ENCODE data around the gene SERPINI1. TPM values are rescaled to one million over a fixed set of nuclear protein-coding genes. Genes with fewer than 3 reads are reported as not detected.

SERPINI1 gene
- polyA plus RNA-seq, 3 donors = 0.12 to 1.6 (median 0.27) TPM

GRCh38 chr3:167854846-167855245 is 119.3 kb downstream of the SERPINI1 start:
- Histone ChIP-seq H2AFZ (ENCODE audit: insufficient read depth, low read depth, low read length, poor library complexity, severe bottlenecking) (no peak overlapping the region), H3K27ac (ENCODE audit: low read depth in 1 of 2, low read length in 2 of 2) (no peak overlapping the region), H3K9ac (ENCODE audit: insufficient read depth, low read length, poor library complexity, severe bottlenecking) (no peak overlapping the region), H3K4me2 (replicated peaks; ENCODE audit: extremely low read depth, low read length, poor library complexity, severe bottlenecking) (no peak overlapping the region), H4K20me1 (ENCODE audit: insufficient read depth, low read length) (no peaks in the 10 kb centered on the region), H3K27me3 (ENCODE audit: control insufficient read depth in 2 of 2, insufficient read depth in 2 of 2, low read length in 2 of 2) (no peaks in the 10 kb centered on the region), H3K36me3 (replicated peaks in 1 of 2; ENCODE audit: control insufficient read depth in 1 of 2, insufficient read depth in 2 of 2, low read length in 2 of 2) (no peaks in the 10 kb centered on the region), H3K4me3 (replicated peaks in 1 of 3; ENCODE audit: low read depth in 2 of 3, low read length in 3 of 3) (no peak overlapping the region), H3K79me2 (ENCODE audit: insufficient read depth, low read length) (no peaks in the 10 kb centered on the region), H3K9me3 (replicated peaks in 1 of 2; ENCODE audit: control insufficient read depth in 1 of 2, insufficient read depth in 1 of 2, low read length in 2 of 2) (no peaks in the 10 kb centered on the region), H3K4me1 (ENCODE audit: control insufficient read depth in 1 of 2, insufficient read depth in 2 of 2, low read length in 2 of 2) (peaks cover 7 to 8% of the 10 kb centered on the region in 2 donors)
- H3K36me3 Mint-ChIP-seq = no peaks in the 10 kb centered on the region
- no peak for DNase-seq
- no peaks in the 10 kb centered on the region for H3K9me3 Mint-ChIP-seq
- H3K4me3 Mint-ChIP-seq = no peak overlapping the region
- no peaks in the 10 kb centered on the region for H3K27me3 Mint-ChIP-seq (ENCODE audit: low read depth in 3 of 3)
- H3K27ac Mint-ChIP-seq = no peak overlapping the region
- peaks cover 10% of the 10 kb centered on the region for H3K4me1 Mint-ChIP-seq
- TF ChIP-seq, protein P1, sequence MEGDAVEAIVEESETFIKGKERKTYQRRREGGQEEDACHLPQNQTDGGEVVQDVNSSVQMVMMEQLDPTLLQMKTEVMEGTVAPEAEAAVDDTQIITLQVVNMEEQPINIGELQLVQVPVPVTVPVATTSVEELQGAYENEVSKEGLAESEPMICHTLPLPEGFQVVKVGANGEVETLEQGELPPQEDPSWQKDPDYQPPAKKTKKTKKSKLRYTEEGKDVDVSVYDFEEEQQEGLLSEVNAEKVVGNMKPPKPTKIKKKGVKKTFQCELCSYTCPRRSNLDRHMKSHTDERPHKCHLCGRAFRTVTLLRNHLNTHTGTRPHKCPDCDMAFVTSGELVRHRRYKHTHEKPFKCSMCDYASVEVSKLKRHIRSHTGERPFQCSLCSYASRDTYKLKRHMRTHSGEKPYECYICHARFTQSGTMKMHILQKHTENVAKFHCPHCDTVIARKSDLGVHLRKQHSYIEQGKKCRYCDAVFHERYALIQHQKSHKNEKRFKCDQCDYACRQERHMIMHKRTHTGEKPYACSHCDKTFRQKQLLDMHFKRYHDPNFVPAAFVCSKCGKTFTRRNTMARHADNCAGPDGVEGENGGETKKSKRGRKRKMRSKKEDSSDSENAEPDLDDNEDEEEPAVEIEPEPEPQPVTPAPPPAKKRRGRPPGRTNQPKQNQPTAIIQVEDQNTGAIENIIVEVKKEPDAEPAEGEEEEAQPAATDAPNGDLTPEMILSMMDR (IDR thresholded peaks at IDR 0.05) = no peak
- intact Hi-C loops (cut with micrococcal nuclease) = no loop called here

GRCh38 chr3:167855306-167855705 is 119.8 kb downstream of the SERPINI1 start:
- Histone ChIP-seq H3K4me2 (replicated peaks; ENCODE audit: extremely low read depth, low read length, poor library complexity, severe bottlenecking) (no peak overlapping the region), H4K20me1 (ENCODE audit: insufficient read depth, low read length) (no peaks in the 10 kb centered on the region), H3K4me1 (ENCODE audit: control insufficient read depth in 1 of 2, insufficient read depth in 2 of 2, low read length in 2 of 2) (peaks cover 11 to 12% of the 10 kb centered on the region in 2 donors), H3K27ac (ENCODE audit: low read depth in 1 of 2, low read length in 2 of 2) (no peak overlapping the region), H3K36me3 (replicated peaks in 1 of 2; ENCODE audit: control insufficient read depth in 1 of 2, insufficient read depth in 2 of 2, low read length in 2 of 2) (no peaks in the 10 kb centered on the region), H3K4me3 (replicated peaks in 1 of 3; ENCODE audit: low read depth in 2 of 3, low read length in 3 of 3) (no peak overlapping the region), H3K9ac (ENCODE audit: insufficient read depth, low read length, poor library complexity, severe bottlenecking) (no peak overlapping the region), H2AFZ (ENCODE audit: insufficient read depth, low read depth, low read length, poor library complexity, severe bottlenecking) (no peak overlapping the region), H3K79me2 (ENCODE audit: insufficient read depth, low read length) (no peaks in the 10 kb centered on the region), H3K27me3 (ENCODE audit: control insufficient read depth in 2 of 2, insufficient read depth in 2 of 2, low read length in 2 of 2) (no peaks in the 10 kb centered on the region), H3K9me3 (replicated peaks in 1 of 2; ENCODE audit: control insufficient read depth in 1 of 2, insufficient read depth in 1 of 2, low read length in 2 of 2) (no peaks in the 10 kb centered on the region)
- peaks cover 14% of the 10 kb centered on the region for H3K4me1 Mint-ChIP-seq
- 100% methylated on average over 1 of the region's 1 CpG for WGBS (ENCODE audit: insufficient coverage)
- TF ChIP-seq, protein P1 (IDR thresholded peaks at IDR 0.05) = no peak
- intact Hi-C loops (cut with micrococcal nuclease) = no loop called here
- H3K4me3 Mint-ChIP-seq = no peak overlapping the region
- no peak for DNase-seq
- H3K9me3 Mint-ChIP-seq = no peaks in the 10 kb centered on the region
- no peaks in the 10 kb centered on the region for H3K36me3 Mint-ChIP-seq
- peaks cover 0 to 2% (median 2%) of the 10 kb centered on the region in 3 donors for H3K27me3 Mint-ChIP-seq (ENCODE audit: low read depth in 3 of 3)
- no peak overlapping the region for H3K27ac Mint-ChIP-seq

Data from CD14-positive monocyte (primary cell).